Neural crest cell (in vitro differentiated cells): ENCODE measurements around the gene SYNPO. TPM values are rescaled to one million over a fixed set of nuclear protein-coding genes. Genes with fewer than 3 reads are reported as not detected.

Source experiments
- DNase-seq: peaks from one replicate; pipeline ENCODE4 v3.0.0; 2021; ENCODE audit warnings: low read depth, mixed read lengths, low spot score
- H3K27ac Mint-ChIP-seq: one replicate; pipeline ENCODE4 v1.8.0; 2021; ENCODE audit warnings: mild to moderate bottlenecking, mixed read lengths; ENCODE audit not compliant: unreplicated experiment
- H3K27me3 Mint-ChIP-seq: 2 replicates; pipeline ENCODE4 v1.8.0; 2021; ENCODE audit warnings: low read depth, mild to moderate bottlenecking, mixed read lengths
- H3K36me3 Mint-ChIP-seq: 2 replicates; pipeline ENCODE4 v1.8.0; 2021; ENCODE audit warnings: low read depth, mild to moderate bottlenecking, mixed read lengths
- H3K4me1 Mint-ChIP-seq: 2 replicates; pipeline ENCODE4 v1.8.0; 2021; ENCODE audit warnings: mixed read lengths
- H3K4me3 Mint-ChIP-seq: one replicate; pipeline ENCODE4 v1.8.0; 2021; ENCODE audit warnings: mild to moderate bottlenecking, mixed read lengths
- H3K9me3 Mint-ChIP-seq: 2 replicates; pipeline ENCODE4 v1.8.0; 2021; ENCODE audit warnings: mixed read lengths
- CTCF ChIP-seq: fragments of 200-600 bp; sonication (generic); conservative IDR thresholded peaks from 2 replicates; pipeline ENCODE4 v1.5.0; 2021; ENCODE audit warnings: antibody characterized with exemption, mild to moderate bottlenecking
- total RNA-seq: library from RNA; stranded (reverse); gene quantifications from 2 replicates; pipeline ENCODE4 v1.2.1, GENCODE V29; 2021

The SYNPO gene
- total RNA-seq, 1 donor from 2014 or later, result 1.5 TPM

GRCh38 chr5:150616506-150616905 is 24.0 kb upstream of the SYNPO start:
- Mint-ChIP-seq H3K36me3 (no peaks in the 10 kb centered on the region), H3K4me3 (peak overlapping the region; percentile 27), H3K27ac (no peak overlapping the region), H3K27me3 (peaks cover 23% of the 10 kb centered on the region), H3K4me1 (peaks cover 15% of the 10 kb centered on the region), H3K9me3 (no peaks in the 10 kb centered on the region)
- TF ChIP-seq CTCF, result no peak
- no peak for DNase-seq

GRCh38 chr5:150618163-150618562 is 22.3 kb upstream of the SYNPO start:
- no peak for TF ChIP-seq CTCF
- no peaks in the 10 kb centered on the region for H3K9me3 Mint-ChIP-seq
- no peak overlapping the region for H3K27ac Mint-ChIP-seq
- no peaks in the 10 kb centered on the region for H3K36me3 Mint-ChIP-seq
- DNase-seq, result no peak
- H3K27me3 Mint-ChIP-seq, result peaks cover 28% of the 10 kb centered on the region
- no peak overlapping the region for H3K4me3 Mint-ChIP-seq
- peaks cover 15% of the 10 kb centered on the region for H3K4me1 Mint-ChIP-seq

GRCh38 chr5:150618588-150619281 is 21.7 kb upstream of the SYNPO start:
- H3K36me3 Mint-ChIP-seq, result no peaks in the 10 kb centered on the region
- H3K4me1 Mint-ChIP-seq, result peaks cover 17% of the 10 kb centered on the region
- TF ChIP-seq CTCF, result no peak
- no peak for DNase-seq
- H3K27me3 Mint-ChIP-seq, result peaks cover 31% of the 10 kb centered on the region
- no peak overlapping the region for H3K27ac Mint-ChIP-seq
- no peaks in the 10 kb centered on the region for H3K9me3 Mint-ChIP-seq
- no peak overlapping the region for H3K4me3 Mint-ChIP-seq

- Mint-ChIP-seq H3K27ac (no peak overlapping the region), H3K36me3 (no peaks in the 10 kb centered on the region), H3K27me3 (peaks cover 35% of the 10 kb centered on the region), H3K4me1 (peaks cover 25% of the 10 kb centered on the region), H3K9me3 (no peaks in the 10 kb centered on the region), H3K4me3 (no peak overlapping the region)
- TF ChIP-seq CTCF, result no peak
- DNase-seq, result no peak
Measured at GRCh38 chr5:150619359-150620230, 20.9 kb upstream of the SYNPO start.

GRCh38 chr5:150621301-150621700 is 19.2 kb upstream of the SYNPO start:
- H3K9me3 Mint-ChIP-seq, result no peaks in the 10 kb centered on the region
- H3K4me1 Mint-ChIP-seq, result peaks cover 14% of the 10 kb centered on the region
- no peaks in the 10 kb centered on the region for H3K36me3 Mint-ChIP-seq
- TF ChIP-seq CTCF, result no peak
- no peak for DNase-seq
- H3K4me3 Mint-ChIP-seq, result peak overlapping the region; percentile 12
- H3K27me3 Mint-ChIP-seq, result peaks cover 35% of the 10 kb centered on the region
- H3K27ac Mint-ChIP-seq, result no peak overlapping the region
